GM18505 (cell line): Measurements from ENCODE around the gene SLC22A6.

Experiments
- ATAC-seq: cut with Tn5 transposase; IDR thresholded peaks from one replicate; pipeline ENCODE4 v1.9.1; 2021; ENCODE audit not compliant: unreplicated experiment
- POLR2A ChIP-seq: IDR thresholded peaks from 4 replicates; pipeline ENCODE4 v1.6.1; 2011; ENCODE audit warnings: borderline replicate concordance; ENCODE audit not compliant: insufficient read depth, insufficient read length; ENCODE audit errors: extremely low read depth

Gene SLC22A6

DNA sequence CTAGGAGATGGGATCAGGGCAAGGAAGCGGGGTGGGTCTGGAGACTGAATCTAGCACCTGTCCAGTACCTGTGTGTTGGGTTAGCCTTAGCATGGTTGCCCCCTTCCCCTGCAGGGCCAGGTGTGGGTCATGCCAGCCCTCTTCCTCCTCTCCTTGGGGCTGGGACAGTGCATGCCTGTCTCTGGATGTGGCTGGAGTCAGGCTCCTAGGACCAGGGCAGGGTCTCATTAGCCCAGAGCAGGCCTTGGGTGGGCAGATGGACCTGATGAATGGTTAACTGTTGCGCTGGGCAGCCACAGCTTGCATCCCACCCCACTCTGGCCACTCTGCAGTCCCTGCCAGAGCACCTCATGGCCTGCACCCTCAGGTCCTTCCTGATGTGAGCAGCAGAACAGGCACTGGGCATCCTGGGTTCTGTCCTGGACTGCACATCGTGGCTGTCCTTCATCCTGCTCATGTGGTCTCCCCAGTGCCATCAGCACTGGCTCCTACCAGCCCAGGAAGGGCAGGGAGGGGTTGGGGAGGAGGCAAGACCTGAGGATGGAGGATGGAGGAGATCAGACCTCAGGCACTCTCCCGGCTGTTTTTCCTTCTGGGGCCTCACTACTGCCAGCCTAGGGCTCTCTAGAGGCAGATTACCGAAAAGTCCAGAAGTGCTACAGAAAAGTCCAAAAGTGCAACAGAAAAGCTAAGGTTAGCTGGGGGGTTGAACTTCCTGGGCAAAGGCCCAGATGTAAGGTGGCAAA lies 50.8 kb downstream of the SLC22A6 start:
- no peak for ATAC-seq
- TF ChIP-seq POLR2A = no peak

DNA sequence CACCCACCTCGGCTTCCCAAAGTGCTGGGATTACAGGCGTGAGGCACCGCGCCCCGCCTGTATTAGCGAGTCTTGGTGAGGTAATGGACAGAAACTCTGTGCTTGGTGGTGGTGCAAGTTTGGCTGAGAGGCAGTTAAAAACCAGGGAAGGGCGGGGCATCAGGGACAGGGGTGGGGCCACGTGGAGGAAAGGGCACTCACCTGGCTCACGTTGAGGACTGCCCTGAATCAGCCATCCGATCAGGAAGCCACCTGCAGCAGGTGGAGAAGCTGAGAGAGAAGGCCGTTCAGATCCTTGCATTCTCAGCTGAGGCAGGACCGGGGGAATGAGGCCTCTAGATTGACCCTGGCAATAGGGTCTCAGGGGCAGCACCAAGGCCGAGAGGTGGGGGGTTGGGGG lies 51.5 kb downstream of the SLC22A6 start:
- no peak for TF ChIP-seq POLR2A
- ATAC-seq = no peak

DNA sequence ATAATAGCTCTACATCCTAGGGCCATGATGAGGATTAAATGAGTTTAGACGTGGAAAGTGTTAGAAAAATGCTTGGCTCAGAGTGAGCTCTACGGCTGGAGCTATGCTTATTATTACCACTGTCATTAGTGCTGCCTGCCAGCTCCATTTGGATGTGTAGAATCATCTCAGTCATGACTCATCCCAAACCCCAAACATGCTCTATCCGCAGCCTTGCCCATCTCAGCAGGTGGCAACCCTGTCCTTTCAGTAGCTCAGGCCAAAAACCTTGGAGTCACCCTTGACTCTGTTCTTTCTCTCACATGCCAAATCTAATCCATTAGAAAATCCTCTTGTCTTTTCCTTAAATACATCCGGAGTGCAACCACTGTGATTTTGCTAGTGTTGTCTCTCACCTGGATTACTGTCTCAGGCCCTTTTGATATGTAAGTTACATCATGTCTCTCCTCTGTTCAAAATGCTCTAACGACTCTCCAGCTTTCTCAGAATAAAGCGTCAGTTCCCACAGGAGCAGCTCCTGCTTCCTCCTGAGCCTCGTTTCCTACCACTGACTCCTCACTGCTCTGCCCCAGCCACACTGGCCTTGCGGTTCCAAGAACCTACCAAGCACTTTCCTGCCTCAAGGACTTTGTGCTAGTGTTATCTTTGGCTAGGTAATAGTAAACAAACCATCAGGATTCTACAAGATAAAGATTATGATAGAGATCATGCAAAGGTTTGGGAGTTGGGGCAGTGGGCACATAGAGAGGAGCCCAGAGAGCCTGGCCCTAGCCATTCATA lies 53.1 kb downstream of the SLC22A6 start:
- ATAC-seq = no peak
- TF ChIP-seq POLR2A = no peak

DNA sequence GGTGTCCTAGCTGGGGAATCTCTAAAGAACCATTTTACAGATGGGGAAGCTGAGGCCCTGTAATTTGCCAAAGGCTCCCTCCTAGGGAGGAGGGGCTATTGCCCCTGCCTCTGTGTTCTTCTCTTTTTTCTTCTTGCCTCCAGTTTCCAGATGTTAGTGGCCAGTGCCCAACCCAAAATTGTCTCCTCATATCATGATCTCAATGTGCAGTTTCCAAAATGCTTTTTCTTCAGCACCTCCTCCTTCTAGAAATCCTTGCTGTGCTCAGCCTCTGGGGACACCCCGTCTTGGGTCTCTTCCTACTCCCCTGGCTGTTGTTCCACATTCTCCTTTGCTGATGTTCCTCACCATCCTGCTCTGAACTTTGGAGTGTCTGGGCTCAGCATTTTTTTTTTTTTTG lies 54.1 kb downstream of the SLC22A6 start:
- ATAC-seq = no peak
- TF ChIP-seq POLR2A = no peak

DNA sequence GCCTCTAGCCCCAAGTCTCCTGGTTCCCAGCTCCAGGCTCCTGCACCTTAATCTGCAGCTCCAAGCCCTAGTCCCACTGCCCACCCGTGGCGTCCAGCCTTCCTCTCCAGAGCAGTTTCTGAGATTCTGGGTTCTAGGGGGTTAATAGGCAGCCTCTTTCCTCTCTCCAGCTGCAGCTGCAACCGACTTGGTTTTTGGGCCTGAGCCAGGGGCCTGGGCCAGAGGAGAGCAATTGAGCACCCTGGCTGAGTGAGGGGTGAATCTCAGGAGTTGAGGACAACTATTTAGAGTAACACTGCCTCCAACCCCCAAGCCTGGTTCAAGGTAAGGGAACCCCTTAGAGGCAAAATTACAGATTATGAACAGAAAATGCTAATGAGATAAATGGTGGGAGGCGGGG lies 54.6 kb downstream of the SLC22A6 start:
- TF ChIP-seq POLR2A = no peak
- ATAC-seq = no peak

DNA sequence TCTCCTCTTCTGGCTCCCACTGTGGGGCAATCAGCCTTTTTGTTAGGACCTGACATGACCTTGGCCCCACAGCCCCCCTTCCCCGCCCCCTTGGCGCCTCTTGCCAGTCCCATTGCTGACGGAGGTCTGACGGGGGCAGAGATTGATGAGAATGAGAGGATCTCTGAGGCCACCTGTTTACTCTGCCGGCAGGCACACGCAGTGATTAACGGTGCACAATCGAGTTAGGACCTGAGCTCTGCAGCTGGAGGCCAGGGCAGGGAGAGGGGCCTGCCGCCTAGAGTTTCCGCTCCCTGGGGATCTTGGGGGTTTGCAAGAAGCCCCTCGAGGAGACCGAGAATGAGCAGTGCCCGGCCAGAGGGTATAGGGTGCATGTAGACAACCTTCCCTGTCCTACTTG lies 56.8 kb downstream of the SLC22A6 start:
- TF ChIP-seq POLR2A = no peak

DNA sequence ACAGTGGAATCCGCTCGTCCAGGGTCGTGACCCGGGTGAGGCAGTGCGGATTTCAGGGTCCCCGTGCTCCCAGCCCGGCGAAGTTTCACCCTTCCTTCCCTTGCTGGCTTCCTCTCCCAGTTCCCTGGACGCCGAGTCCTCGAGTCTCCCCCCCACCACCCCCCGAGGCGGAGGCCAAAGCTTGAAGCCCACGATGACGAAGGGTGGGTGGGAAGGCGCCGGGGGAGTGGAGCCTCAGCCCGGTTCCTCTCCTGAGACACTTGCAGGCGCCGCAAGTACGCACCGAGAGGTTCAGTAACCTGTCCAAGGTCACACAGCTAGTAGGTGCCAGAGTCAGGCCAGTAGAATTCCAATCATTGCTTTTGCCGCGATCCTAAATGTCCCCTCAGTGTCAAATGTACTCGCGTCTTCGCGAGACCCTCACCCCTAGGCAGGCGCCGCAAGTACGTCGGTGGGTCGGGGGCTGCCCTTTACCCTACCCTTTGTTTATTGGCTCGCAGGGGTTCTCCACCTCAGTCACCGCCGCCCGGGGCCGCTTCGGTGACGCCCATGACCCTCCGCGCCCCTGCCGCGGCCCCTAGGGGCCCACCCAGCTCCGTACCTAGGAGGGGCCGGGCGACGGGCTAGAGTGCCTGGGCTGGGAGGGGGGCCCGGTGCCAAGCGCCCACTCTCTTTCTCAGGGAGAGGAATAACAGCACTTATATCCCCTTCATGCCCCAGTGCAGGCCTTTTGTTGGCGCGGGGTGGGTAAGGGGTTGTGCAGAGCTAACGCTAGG lies 57.9 kb downstream of the SLC22A6 start:
- no peak for ATAC-seq
- no peak for TF ChIP-seq POLR2A

More for the DNA sequence above, 56.8 kb downstream of the SLC22A6 start:
- no peak for ATAC-seq
